Thyroid gland (tissue), 4 donors: Measurements from ENCODE around the gene ZKSCAN3. TPM values are rescaled to one million over a fixed set of nuclear protein-coding genes. Genes with fewer than 3 reads are reported as not detected.

Experiments
- DNase-seq, 2 donors: peaks; one replicate each; pipeline ENCODE4 v3.0.0-alpha.2; 2019
- H3K27ac ChIP-seq, 3 donors: fragments of 200-600 bp; sonication (generic); 1 replicate in 2 of 3; 2 replicates in 1 of 3; pipeline ENCODE4 v1.5.1; 2016 to 2019; ENCODE audit warnings: mild to moderate bottlenecking in 1 of 3, moderate library complexity in 1 of 3
- H3K27me3 ChIP-seq: fragments of 200-600 bp; sonication (generic); one replicate; pipeline ENCODE4 v1.5.1; 2019
- H3K36me3 ChIP-seq, 2 donors: fragments of 200-600 bp; sonication (generic); one replicate each; pipeline ENCODE4 v1.5.1; 2016 to 2019
- H3K4me1 ChIP-seq, 2 donors: fragments of 200-600 bp; sonication (generic); one replicate each; pipeline ENCODE4 v1.5.1; 2017 to 2019
- H3K4me3 ChIP-seq, 3 donors: fragments of 200-600 bp; sonication (generic); replicated peaks in 1 of 3; 1 replicate in 2 of 3; 2 replicates in 1 of 3; pipeline ENCODE4 v1.5.1; 2016; ENCODE audit warnings: mild to moderate bottlenecking in 1 of 3
- H3K9me3 ChIP-seq: fragments of 200-600 bp; sonication (generic); one replicate; pipeline ENCODE4 v1.5.1; 2017
- POLR2A ChIP-seq, 2 donors: fragments of 450-650 bp; IDR thresholded peaks; one replicate each; pipeline ENCODE4 v1.6.1; 2017; ENCODE audit warnings: antibody characterized with exemption in 2 of 2, mild to moderate bottlenecking in 2 of 2, moderate library complexity in 1 of 2
- WGBS, 2 donors: methylation state at CpG; one replicate each; pipeline ENCODE4 v1.1.5; 2017; 5-methylcytosine and 5-hydroxymethylcytosine counted together
- intact Hi-C: fragments of 100-400 bp; cut with DNase I; formaldehyde crosslinking; loops from one replicate; pipeline ENCODE4 v1.15.1; 2023
- small RNA-seq: library from RNA; depleted of rRNA; stranded (forward); fragments of <200 nt; gene quantifications from one replicate; pipeline ENCODE3, GENCODE V24; 2016
- total RNA-seq, 4 donors: library from RNA; depleted of rRNA; stranded (reverse); fragments of >200 nt; gene quantifications; one replicate each; pipeline ENCODE4 v1.2.3, GENCODE V29; 2016
- TF ChIP-seq, protein P1 (sequence below), 6 experiments: fragments of 200-600 bp in 3 of 6; fragments of 450-650 bp in 3 of 6; sonication (generic) in 3 of 6; IDR thresholded peaks; one replicate each; pipeline ENCODE4 v1.5.1; 2016 to 2019; ENCODE audit warnings: antibody characterized with exemption in 6 of 6, mild to moderate bottlenecking in 2 of 6, inconsistent platforms in 1 of 6, moderate library complexity in 1 of 6

The ZKSCAN3 gene
- total RNA-seq, 4 donors from 2014 or later = 7.0 to 10.5 (median 8.6) TPM

DNA sequence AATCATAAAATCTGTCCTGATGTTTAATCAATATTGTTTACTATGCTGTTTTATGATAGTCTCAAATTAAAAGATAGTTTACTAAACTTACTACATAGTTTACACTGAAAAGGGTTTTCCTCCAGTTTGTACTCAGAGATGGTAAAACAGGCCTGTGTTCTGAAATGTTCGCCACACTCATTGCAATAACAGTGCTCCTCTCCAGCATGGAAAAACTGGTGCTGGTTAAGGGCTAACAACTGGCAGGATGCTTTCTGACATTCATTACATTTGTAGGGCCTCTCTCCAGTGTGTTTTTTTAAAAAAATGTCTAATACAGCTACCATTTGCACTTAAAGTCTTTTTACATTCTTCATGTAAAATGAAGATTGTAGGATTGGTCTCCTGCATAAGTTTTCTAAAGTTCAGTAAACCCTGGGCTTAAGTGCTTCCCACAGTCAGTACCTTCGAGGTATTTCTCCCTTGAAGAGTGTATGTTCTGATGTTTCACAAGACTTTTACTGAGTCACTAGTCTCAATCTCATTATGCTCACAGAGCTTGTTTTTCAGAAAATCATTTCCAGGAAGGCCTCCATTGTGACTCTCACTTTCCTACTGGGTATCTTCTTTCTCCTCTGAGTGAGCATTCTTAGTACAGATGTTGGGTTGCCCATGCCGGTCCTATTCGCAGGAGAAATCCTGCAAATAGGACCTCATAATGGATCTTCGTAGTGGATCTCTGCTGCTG, 58.5 kb downstream of the ZKSCAN3 start:
- intact Hi-C loops = no loop called here
- no peak for TF ChIP-seq POLR2A (IDR thresholded peaks at IDR 0.05)
- TF ChIP-seq, protein P1, sequence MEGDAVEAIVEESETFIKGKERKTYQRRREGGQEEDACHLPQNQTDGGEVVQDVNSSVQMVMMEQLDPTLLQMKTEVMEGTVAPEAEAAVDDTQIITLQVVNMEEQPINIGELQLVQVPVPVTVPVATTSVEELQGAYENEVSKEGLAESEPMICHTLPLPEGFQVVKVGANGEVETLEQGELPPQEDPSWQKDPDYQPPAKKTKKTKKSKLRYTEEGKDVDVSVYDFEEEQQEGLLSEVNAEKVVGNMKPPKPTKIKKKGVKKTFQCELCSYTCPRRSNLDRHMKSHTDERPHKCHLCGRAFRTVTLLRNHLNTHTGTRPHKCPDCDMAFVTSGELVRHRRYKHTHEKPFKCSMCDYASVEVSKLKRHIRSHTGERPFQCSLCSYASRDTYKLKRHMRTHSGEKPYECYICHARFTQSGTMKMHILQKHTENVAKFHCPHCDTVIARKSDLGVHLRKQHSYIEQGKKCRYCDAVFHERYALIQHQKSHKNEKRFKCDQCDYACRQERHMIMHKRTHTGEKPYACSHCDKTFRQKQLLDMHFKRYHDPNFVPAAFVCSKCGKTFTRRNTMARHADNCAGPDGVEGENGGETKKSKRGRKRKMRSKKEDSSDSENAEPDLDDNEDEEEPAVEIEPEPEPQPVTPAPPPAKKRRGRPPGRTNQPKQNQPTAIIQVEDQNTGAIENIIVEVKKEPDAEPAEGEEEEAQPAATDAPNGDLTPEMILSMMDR (IDR thresholded peaks at IDR 0.05) = no peak
- Histone ChIP-seq H3K27ac (peak overlapping the region; percentile 43 to 76 (median 70)), H3K4me3 (no peak overlapping the region), H3K27me3 (no peaks in the 10 kb centered on the region), H3K4me1 (peaks cover 0 to 15% of the 10 kb centered on the region in 2 donors), H3K36me3 (no peaks in the 10 kb centered on the region), H3K9me3 (no peaks in the 10 kb centered on the region)
- no peak for DNase-seq
- WGBS, 2 donors = 61 to 64% methylated on average over 5 of the region's 5 CpGs

DNA sequence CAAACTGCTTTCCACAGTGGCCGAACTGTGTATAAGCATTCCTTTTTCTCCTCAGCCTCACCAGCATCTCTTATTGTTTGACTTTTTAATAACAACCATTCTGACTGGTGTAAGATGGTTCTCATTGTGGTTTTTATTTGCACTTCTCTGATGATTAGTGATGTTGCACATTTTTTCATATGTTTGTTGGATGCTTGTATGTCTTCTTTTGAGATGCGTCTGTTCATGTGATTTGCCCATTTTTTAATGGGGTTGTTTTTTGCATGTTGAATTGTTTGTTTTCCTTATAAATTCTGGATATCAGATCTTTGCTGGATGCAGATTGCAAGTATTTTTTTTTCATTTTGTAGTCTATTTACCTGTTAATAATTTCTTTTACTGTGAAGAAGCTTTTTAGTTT, 61.0 kb downstream of the ZKSCAN3 start:
- no peaks in the 10 kb centered on the region for H3K27me3 ChIP-seq
- intact Hi-C loops = no loop called here
- H3K4me1 ChIP-seq = peaks cover 0 to 15% of the 10 kb centered on the region in 2 donors
- no peaks in the 10 kb centered on the region for H3K9me3 ChIP-seq
- 94 to 98% methylated on average over 2 of the region's 2 CpGs for WGBS, 2 donors
- DNase-seq = no peak
- no peak overlapping the region for H3K27ac ChIP-seq
- TF ChIP-seq POLR2A (IDR thresholded peaks at IDR 0.05) = no peak
- TF ChIP-seq, protein P1 (IDR thresholded peaks at IDR 0.05) = no peak
- no peaks in the 10 kb centered on the region for H3K36me3 ChIP-seq
- no peak overlapping the region for H3K4me3 ChIP-seq

DNA sequence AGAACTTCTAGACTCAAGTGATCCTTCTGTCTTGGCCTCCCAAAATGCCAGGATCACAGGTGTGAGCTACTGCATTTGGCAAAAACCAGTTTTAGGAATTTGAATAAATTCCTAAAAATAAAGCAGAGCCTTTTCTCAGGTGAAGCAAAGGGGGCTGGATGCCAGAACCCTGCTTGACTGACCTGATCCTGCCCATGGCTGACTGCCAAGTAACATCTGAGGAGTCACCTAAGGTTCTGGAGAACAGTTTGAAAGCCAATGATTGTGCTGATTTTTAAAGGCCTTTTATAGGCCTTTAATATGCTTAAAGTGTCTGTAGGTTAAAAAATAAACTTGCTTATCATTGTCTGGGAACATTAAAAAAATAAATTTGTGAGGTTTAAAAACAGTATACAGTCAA, 63.9 kb downstream of the ZKSCAN3 start:
- Histone ChIP-seq H3K27me3 (no peaks in the 10 kb centered on the region), H3K4me3 (no peak overlapping the region), H3K4me1 (peaks cover 0 to 6% of the 10 kb centered on the region in 2 donors), H3K36me3 (no peaks in the 10 kb centered on the region), H3K9me3 (no peaks in the 10 kb centered on the region), H3K27ac (no peak overlapping the region)
- DNase-seq = peak; percentile 82 to 90
- TF ChIP-seq POLR2A (IDR thresholded peaks at IDR 0.05) = no peak
- TF ChIP-seq, protein P1 (IDR thresholded peaks at IDR 0.05) = no peak
- intact Hi-C loops = no loop called here

Small RNA genes lying within 50 kb of the gene (small RNA-seq; reads per million reads assigned to genes)
- gene AL021997.1 (not detected), gene AL021997.2 (not detected), gene RNU2-45P (not detected)

Other genes with a start within 250 kb of the ZKSCAN3 start
- gene ZSCAN16, start 225.3 kb upstream of the ZKSCAN3 start, total RNA-seq = 1 to 10 TPM; 5.8 to 7.9 (median 7.4) TPM
- gene ZKSCAN8, start 208.1 kb upstream of the ZKSCAN3 start, total RNA-seq = 10 to 100 TPM; 21.5 to 44.2 (median 26.8) TPM
- gene ZSCAN9, start 124.7 kb upstream of the ZKSCAN3 start, total RNA-seq = 10 to 100 TPM; 13.0 to 18.7 (median 14.8) TPM
- 1 to 10 TPM; 4.4 to 5.9 (median 5.2) TPM for gene ZKSCAN4, start 97.7 kb upstream of the ZKSCAN3 start, total RNA-seq
- gene NKAPL, start 90.7 kb upstream of the ZKSCAN3 start, total RNA-seq = under 1 TPM in 3 of 4 donors, not detected in 1; 0.67 to 0.68 (median 0.67) TPM
- gene ZSCAN26, start 82.8 kb upstream of the ZKSCAN3 start, total RNA-seq = 10 to 100 TPM; 20.9 to 41.2 (median 36.2) TPM
- gene PGBD1, start 68.4 kb upstream of the ZKSCAN3 start, total RNA-seq = 1 to 10 TPM; 1.4 to 5.4 (median 4.1) TPM
- gene ZSCAN31, start 13.8 kb upstream of the ZKSCAN3 start, total RNA-seq = 10 to 100 TPM; 17.2 to 70.1 (median 57.5) TPM
- 10 to 100 TPM in 2 of 4 donors, 1 to 10 TPM in 2; 8.1 to 13.3 (median 9.5) TPM for gene ZSCAN12, start 49.8 kb downstream of the ZKSCAN3 start, total RNA-seq
- 1 to 10 TPM; 4.1 to 8.2 (median 6.6) TPM for gene ZSCAN23, start 93.5 kb downstream of the ZKSCAN3 start, total RNA-seq
- not detected for gene GPX6, start 165.8 kb downstream of the ZKSCAN3 start, total RNA-seq
- gene GPX5, start 175.9 kb downstream of the ZKSCAN3 start, total RNA-seq = not detected